H1 (cell line): ENCODE results near the gene HSPA1L. TPM values are rescaled to one million over a fixed set of nuclear protein-coding genes. Genes with fewer than 3 reads are reported as not detected.

Source experiments
- CTCF ChIA-PET: fragments of 300-600 bp; sonication (Branson Sonifier 250); formaldehyde crosslinking; loops from one replicate; lab custom pipeline; 2021; ENCODE audit not compliant: partially characterized antibody; lab: Charles Lee
- POLR2A ChIA-PET: fragments of 300-600 bp; sonication (Branson Sonifier 250); formaldehyde crosslinking; loops from one replicate; lab custom pipeline; 2021; ENCODE audit warnings: inconsistent platforms; ENCODE audit not compliant: partially characterized antibody; lab: Charles Lee
- DNase-seq, 2 experiments: peaks; one replicate each; pipeline versions ENCODE4 v3.0.0 to v3.0.0-alpha.2; 2010 to 2022; ENCODE audit warnings: low spot score in 2 of 2, low read depth in 1 of 2, mixed read lengths in 1 of 2
- FAIRE-seq: peaks from 2 replicates; lab custom pipeline; 2011; peaks lifted over from hg19 to GRCh38; lab: Jason Lieb, UNC
- H2AFZ ChIP-seq: 2 replicates; pipeline ENCODE4 v1.8.1; 2012; ENCODE audit warnings: low read length, inconsistent platforms
- H2AK5ac ChIP-seq: 2 replicates; pipeline ENCODE4 v1.6.1; 2013; ENCODE audit warnings: low read depth, low read length
- H2BK120ac ChIP-seq: replicated peaks from 2 replicates; pipeline ENCODE3; 2013; ENCODE audit warnings: low read depth, low read length, inconsistent platforms
- H2BK12ac ChIP-seq: 2 replicates; pipeline ENCODE4 v1.6.1; 2013; ENCODE audit warnings: low read depth, low read length
- H2BK15ac ChIP-seq: 2 replicates; pipeline ENCODE4 v1.6.1; 2013; ENCODE audit warnings: low read length
- H2BK20ac ChIP-seq: 2 replicates; pipeline ENCODE4 v1.6.1; 2013; ENCODE audit warnings: low read length
- H2BK5ac ChIP-seq: 2 replicates; pipeline ENCODE4 v1.6.1; 2013; ENCODE audit warnings: low read depth, low read length
- H3K14ac ChIP-seq: 2 replicates; pipeline ENCODE4 v1.6.1; 2013; ENCODE audit warnings: inconsistent platforms; ENCODE audit not compliant: insufficient read length
- H3K18ac ChIP-seq: 2 replicates; pipeline ENCODE4 v1.6.1; 2013; ENCODE audit warnings: low read length; ENCODE audit errors: extremely low read depth
- H3K23ac ChIP-seq: 2 replicates; pipeline ENCODE4 v1.6.1; 2013; ENCODE audit warnings: inconsistent platforms; ENCODE audit not compliant: insufficient read length
- H3K23me2 ChIP-seq: 2 replicates; pipeline ENCODE4 v1.6.1; 2013; ENCODE audit warnings: low read depth, low read length
- H3K27ac ChIP-seq: 2 replicates; pipeline ENCODE4 v1.6.1; 2011; ENCODE audit warnings: low read depth, low read length, inconsistent platforms
- H3K27me3 ChIP-seq, 4 experiments: replicated peaks in 1 of 4; 1 replicate in 1 of 4; 2 replicates in 3 of 4; pipeline versions ENCODE4 v1.6.1 to v1.8.1; 2011 to 2013; ENCODE audit warnings: low read length in 3 of 4, mild to moderate bottlenecking in 3 of 4, inconsistent platforms in 2 of 4, mixed read lengths in 2 of 4, moderate library complexity in 1 of 4; ENCODE audit not compliant: control insufficient read depth in 3 of 4, insufficient read depth in 3 of 4; ENCODE audit errors: extremely low read depth in 1 of 4
- H3K36me3 ChIP-seq, 4 experiments: 2 replicates each; pipeline versions ENCODE4 v1.6.1 to v1.8.1; 2011 to 2013; ENCODE audit warnings: mild to moderate bottlenecking in 4 of 4, low read length in 3 of 4, moderate library complexity in 2 of 4, control low read depth in 1 of 4, inconsistent platforms in 1 of 4; ENCODE audit not compliant: insufficient read depth in 4 of 4, control insufficient read depth in 2 of 4
- H3K4ac ChIP-seq: replicated peaks from 2 replicates; pipeline ENCODE3; 2013; ENCODE audit warnings: low read length, low read depth, mixed read lengths, inconsistent platforms; ENCODE audit not compliant: insufficient read length
- H3K4me1 ChIP-seq, 4 experiments: replicated peaks in 1 of 4; 1 replicate in 1 of 4; 2 replicates in 3 of 4; pipeline versions ENCODE4 v1.6.1 to v1.8.1; 2011 to 2013; ENCODE audit warnings: low read length in 3 of 4, inconsistent platforms in 2 of 4, mixed read lengths in 1 of 4; ENCODE audit not compliant: insufficient read depth in 4 of 4, control insufficient read depth in 3 of 4
- H3K4me2 ChIP-seq, 2 experiments: 2 replicates each; pipeline versions ENCODE4 v1.6.1 to v1.8.1; 2011 to 2013; ENCODE audit warnings: low read depth in 2 of 2, low read length in 2 of 2, control low read depth in 1 of 2, inconsistent platforms in 1 of 2, mild to moderate bottlenecking in 1 of 2; ENCODE audit not compliant: insufficient read depth in 1 of 2
- H3K4me3 ChIP-seq, 4 experiments: fragments of 200-600, 300-600 bp in 1 of 4; sonication (generic), shearing (Covaris generic), sonication (Bioruptor Twin) in 1 of 4; 2 replicates each; pipeline versions ENCODE4 v1.5.1 to v1.8.1; 2011 to 2016; ENCODE audit warnings: low read length in 4 of 4, low read depth in 3 of 4, control low read depth in 2 of 4, inconsistent platforms in 2 of 4, mild to moderate bottlenecking in 2 of 4, mixed read lengths in 1 of 4, moderate library complexity in 1 of 4; ENCODE audit not compliant: insufficient read depth in 2 of 4; ENCODE audit errors: extremely low read depth in 1 of 4
- H3K56ac ChIP-seq: replicated peaks from 2 replicates; pipeline ENCODE3; 2013; ENCODE audit warnings: low read depth, mild to moderate bottlenecking, mixed read lengths, low read length, inconsistent platforms; ENCODE audit not compliant: insufficient read length
- H3K79me1 ChIP-seq: 2 replicates; pipeline ENCODE4 v1.6.1; 2013; ENCODE audit warnings: low read depth, low read length, control low read depth
- H3K79me2 ChIP-seq, 2 experiments: 2 replicates each; pipeline versions ENCODE4 v1.6.1 to v1.8.1; 2012 to 2013; ENCODE audit warnings: low read length in 2 of 2, mild to moderate bottlenecking in 2 of 2, inconsistent platforms in 1 of 2; ENCODE audit not compliant: insufficient read depth in 2 of 2, control insufficient read depth in 1 of 2
- H3K9ac ChIP-seq, 4 experiments: replicated peaks in 1 of 4; 1 replicate in 1 of 4; 2 replicates in 3 of 4; pipeline versions ENCODE4 v1.6.1 to v1.8.1; 2011 to 2013; ENCODE audit warnings: low read depth in 3 of 4, low read length in 3 of 4, control low read depth in 2 of 4, mild to moderate bottlenecking in 2 of 4, moderate library complexity in 2 of 4, inconsistent platforms in 1 of 4; ENCODE audit errors: extremely low read depth in 1 of 4
- H3K9me3 ChIP-seq, 2 experiments: 2 replicates each; pipeline versions ENCODE4 v1.6.1 to v1.8.1; 2012 to 2013; ENCODE audit warnings: mild to moderate bottlenecking in 2 of 2, moderate library complexity in 2 of 2, control low read depth in 1 of 2, inconsistent platforms in 1 of 2, low read depth in 1 of 2, low read length in 1 of 2, mixed read lengths in 1 of 2; ENCODE audit not compliant: insufficient read depth in 2 of 2
- H4K20me1 ChIP-seq, 2 experiments: replicated peaks in 1 of 2; 2 replicates each; pipeline versions ENCODE3 to v1.8.1; 2011 to 2013; ENCODE audit warnings: inconsistent platforms in 2 of 2, low read length in 2 of 2, mild to moderate bottlenecking in 1 of 2; ENCODE audit not compliant: insufficient read depth in 2 of 2, control insufficient read depth in 1 of 2
- H4K5ac ChIP-seq: 2 replicates; pipeline ENCODE4 v1.6.1; 2013; ENCODE audit warnings: low read length, low read depth, mixed read lengths, inconsistent platforms; ENCODE audit not compliant: insufficient read length
- H4K8ac ChIP-seq: 2 replicates; pipeline ENCODE4 v1.8.0; 2013; ENCODE audit warnings: mild to moderate bottlenecking, moderate library complexity, low read length, inconsistent platforms; ENCODE audit not compliant: insufficient read depth; ENCODE audit errors: extremely low read depth
- H4K91ac ChIP-seq: replicated peaks from 2 replicates; pipeline ENCODE3; 2013; ENCODE audit warnings: low read length, mixed read lengths, inconsistent platforms; ENCODE audit not compliant: insufficient read length
- BACH1 ChIP-seq: IDR thresholded peaks from 2 replicates; pipeline ENCODE4 v1.6.1; 2012; ENCODE audit warnings: low read length, improper control_type of control experiment
- BCL11A ChIP-seq, 2 experiments: IDR thresholded peaks; one replicate each; pipeline ENCODE4 v1.6.1; 2011; ENCODE audit warnings: low read depth in 2 of 2, low read length in 2 of 2, mild to moderate bottlenecking in 2 of 2
- CBX5 ChIP-seq: fragments of 300-800, 300-1000 bp; sonication (generic); IDR thresholded peaks from 2 replicates; pipeline ENCODE4 v1.7.1; 2016; ENCODE audit warnings: antibody characterized with exemption, low read length, low read depth
- CBX8 ChIP-seq: fragments of 300-800, 300-1000 bp; sonication (generic); IDR thresholded peaks from 2 replicates; pipeline ENCODE4 v1.7.1; 2016; ENCODE audit warnings: low read depth, low read length, borderline replicate concordance
- CHD2 ChIP-seq: IDR thresholded peaks from 2 replicates; pipeline ENCODE4 v1.6.1; 2012; ENCODE audit warnings: low read length, improper control_type of control experiment
- CREB1 ChIP-seq: IDR thresholded peaks from 2 replicates; pipeline ENCODE4 v1.6.1; 2012; ENCODE audit warnings: inconsistent platforms
- JUN ChIP-seq: IDR thresholded peaks from 2 replicates; pipeline ENCODE4 v1.6.1; 2011; ENCODE audit warnings: low read depth, mild to moderate bottlenecking, improper control_type of control experiment, low read length
- KDM4A ChIP-seq: IDR thresholded peaks from one replicate; pipeline ENCODE4 v1.7.1; 2012; ENCODE audit warnings: low read depth, mild to moderate bottlenecking, moderate library complexity, low read length, inconsistent platforms; ENCODE audit not compliant: severe bottlenecking
- MAFK ChIP-seq: IDR thresholded peaks from 2 replicates; pipeline ENCODE4 v1.6.1; 2012; ENCODE audit warnings: low read depth, mild to moderate bottlenecking, improper control_type of control experiment, low read length
- PHF8 ChIP-seq: fragments of 200-600 bp; sonication (generic); conservative IDR thresholded peaks from 2 replicates; pipeline ENCODE4 v1.7.1; 2012; ENCODE audit warnings: low read depth, mild to moderate bottlenecking, inconsistent platforms, low read length, moderate library complexity
- POLR2AphosphoS5 ChIP-seq: IDR thresholded peaks from 2 replicates; pipeline ENCODE4 v1.6.1; 2011; ENCODE audit warnings: low read depth, low read length
- YY1 ChIP-seq: IDR thresholded peaks from 2 replicates; pipeline ENCODE4 v1.6.1; 2011; ENCODE audit warnings: low read depth, mild to moderate bottlenecking, low read length
- WGBS, 2 experiments: shearing (Covaris generic) in 1 of 2; methylation state at CpG; one replicate each; pipeline versions ENCODE4 v1.1.6 to v1.1.7; 2013 to 2015; ENCODE audit warnings: low lambda C conversion rate in 2 of 2, mixed read lengths in 2 of 2, inconsistent platforms in 1 of 2, low coverage in 1 of 2, missing lambda C conversion rate in 1 of 2; ENCODE audit not compliant: insufficient replicate concordance in 2 of 2, insufficient coverage in 1 of 2, insufficient read length in 1 of 2; ENCODE audit errors: extremely low coverage in 1 of 2, missing lambda C conversion rate in 1 of 2; 5-methylcytosine and 5-hydroxymethylcytosine counted together
- polyA plus RNA-seq, 7 experiments: library from polyadenylated mRNA; depleted of rRNA in 3 of 7; stranded (reverse) in 5 of 7; unstranded in 2 of 7; fragments of >200 nt in 5 of 7; fragments of 200-250 nt in 2 of 7; gene quantifications; 1 replicate in 5 of 7; 2 replicates in 1 of 7; 4 replicates in 1 of 7; pipeline versions ENCODE4 v1.2.1 to v1.2.3, GENCODE V29; 2011 to 2013; ENCODE audit warnings: missing spikeins in 2 of 7, mixed read lengths in 2 of 7
- total RNA-seq: library from RNA; stranded (reverse); fragmentation: NEBNext Ultra II Directional; extraction: Animal tissue kit (Norgen Biotek cat#: 25700); gene quantifications from 2 replicates; pipeline ENCODE4 v1.2.1, GENCODE V29; 2021
- TF ChIP-seq, protein P1 (sequence below): IDR thresholded peaks from 2 replicates; pipeline ENCODE4 v1.6.1; 2011; ENCODE audit warnings: low read length, improper control_type of control experiment

The HSPA1L gene
- total and polyA plus RNA-seq, 2 of the 8 experiments (the other 6 are each of a cell fraction or from before 2014, with no cell fraction given): 1.00 to 1.9 TPM

DNA sequence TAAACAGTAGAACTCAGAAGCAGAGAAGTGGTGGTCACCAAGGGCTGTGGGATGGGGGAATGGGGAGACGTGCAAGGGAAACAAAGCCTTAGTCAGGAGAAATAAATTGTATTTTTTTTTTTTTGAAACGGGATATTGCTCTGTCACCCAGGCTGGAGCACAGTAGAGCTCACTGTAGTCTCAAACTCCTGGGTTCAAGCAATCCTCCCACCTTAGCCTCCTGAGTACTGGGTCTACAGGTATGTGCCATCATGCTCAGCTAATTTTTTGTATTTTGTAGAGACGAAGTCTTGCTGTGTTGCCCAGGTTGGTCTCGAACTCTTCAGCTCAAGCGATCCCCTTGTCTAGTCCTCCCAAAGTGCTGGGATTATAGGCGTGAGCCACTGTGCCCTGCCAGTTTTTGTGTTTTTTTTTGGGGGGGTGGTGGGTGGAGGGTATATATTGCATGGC is 15.8 kb upstream of the HSPA1L start:
- Histone ChIP-seq H2BK5ac (no peak overlapping the region), H3K18ac (no peak overlapping the region), H2AFZ (no peak overlapping the region), H3K9ac (peak overlapping the region in 1 of 4 experiments; percentile 69; a peak in 2 of 7 replicates), H2BK120ac (no peak overlapping the region), H3K9me3 (no peaks in the 10 kb centered on the region), H2BK15ac (no peak overlapping the region), H3K79me1 (peaks cover 2% of the 10 kb centered on the region; the same call in 1 of the 2 replicates), H3K4me2 (peak overlapping the region; percentile 81 to 89), H3K23ac (no peak overlapping the region), H3K56ac (no peak overlapping the region), H3K4me3 (peak overlapping the region; percentile 60 to 91 (median 80)), H2BK12ac (no peak overlapping the region), H3K4ac (no peak overlapping the region), H3K27me3 (no peaks in the 10 kb centered on the region), H4K91ac (no peak overlapping the region), H3K36me3 (peaks cover 0 to 6% (median under 1%) of the 10 kb centered on the region in 4 experiments; a peak in 2 of 8 replicates), H2AK5ac (no peak overlapping the region), H3K23me2 (peaks cover 16% of the 10 kb centered on the region), H3K4me1 (peaks cover 4 to 7% (median 4%) of the 10 kb centered on the region in 4 experiments; a peak in 6 of 7 replicates), H3K27ac (no peak overlapping the region), H4K5ac (no peak overlapping the region), H3K79me2 (peaks cover 6 to 35% of the 10 kb centered on the region in 2 experiments), H2BK20ac (no peak overlapping the region), H4K8ac (no peak overlapping the region), H4K20me1 (peaks cover 0 to 3% of the 10 kb centered on the region in 2 experiments), H3K14ac (no peak overlapping the region)
- CTCF ChIA-PET: interaction anchor here (0.8 to 3.5 kb wide), 31 partner anchors 10 to 152 kb away, joined by 3 to 27 read pairs (median 6); partner anchors contain the start of genes LSM2, LY6G5C and MPIG6B
- WGBS, 2 experiments: 78% methylated on average over 6 of the region's 6 CpGs; no CpG with 5 or more reads in 1 of the 2 experiments
- POLR2A ChIA-PET: interaction anchor here (0.8 to 11.4 kb wide), 16 partner anchors 8 to 179 kb away, joined by 3 to 189 read pairs (median 4); partner anchors contain the start of genes BAG6, LSM2, LY6G5C and MPIG6B
- FAIRE-seq (no peak), DNase-seq (no peak)
- TF ChIP-seq BCL11A (IDR thresholded peaks at IDR 0.05; ENCODE audit: low read depth in 2 of 2, low read length in 2 of 2) (no peak), CBX5 (no peak), CBX8 (no peak), CREB1 (no peak), POLR2AphosphoS5 (no peak), JUN (no peak), BACH1 (no peak), PHF8 (no peak), MAFK (no peak), KDM4A (no peak), YY1 (no peak), CHD2 (no peak)
- TF ChIP-seq, protein P1, sequence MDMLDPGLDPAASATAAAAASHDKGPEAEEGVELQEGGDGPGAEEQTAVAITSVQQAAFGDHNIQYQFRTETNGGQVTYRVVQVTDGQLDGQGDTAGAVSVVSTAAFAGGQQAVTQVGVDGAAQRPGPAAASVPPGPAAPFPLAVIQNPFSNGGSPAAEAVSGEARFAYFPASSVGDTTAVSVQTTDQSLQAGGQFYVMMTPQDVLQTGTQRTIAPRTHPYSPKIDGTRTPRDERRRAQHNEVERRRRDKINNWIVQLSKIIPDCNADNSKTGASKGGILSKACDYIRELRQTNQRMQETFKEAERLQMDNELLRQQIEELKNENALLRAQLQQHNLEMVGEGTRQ: no peak
